Heart left ventricle (tissue), 16 donors: Measurements from ENCODE around the gene ECPAS. TPM values are rescaled to one million over a fixed set of nuclear protein-coding genes. Genes with fewer than 3 reads are reported as not detected.

Source experiments
- ATAC-seq, 4 donors: fragments of 200-7000 bp; cut with Tn5 transposase; one replicate each; pipeline ENCODE4 v1.9.1; 2020 to 2022; ENCODE audit warnings: moderate library complexity in 4 of 4, mild to moderate bottlenecking in 3 of 4, moderate number of reproducible peaks in 1 of 4
- DNase-seq, 5 donors: peaks; one replicate each; pipeline ENCODE4 v3.0.0-alpha.2; 2020
- H3K27ac ChIP-seq, 12 donors: fragments of 200-600 bp; sonication (generic) in 4 of 12; one replicate each; pipeline versions ENCODE4 v1.5.0 to v1.8.0; 2016 to 2022; ENCODE audit warnings: mild to moderate bottlenecking in 2 of 12
- H3K27me3 ChIP-seq, 9 donors: fragments of 200-600 bp; sonication (generic) in 2 of 9; one replicate each; pipeline versions ENCODE4 v1.5.1 to v1.8.0; 2016 to 2022; ENCODE audit warnings: mild to moderate bottlenecking in 3 of 9
- H3K36me3 ChIP-seq, 9 donors: fragments of 200-600 bp; sonication (generic) in 2 of 9; one replicate each; pipeline versions ENCODE4 v1.5.0 to v1.8.0; 2018 to 2022; ENCODE audit warnings: mild to moderate bottlenecking in 2 of 9
- H3K4me1 ChIP-seq, 12 donors: fragments of 200-600 bp; sonication (generic) in 4 of 12; one replicate each; pipeline versions ENCODE4 v1.5.0 to v1.8.0; 2016 to 2022; ENCODE audit warnings: mild to moderate bottlenecking in 3 of 12
- H3K4me3 ChIP-seq, 12 donors: fragments of 200-600 bp; sonication (generic) in 4 of 12; one replicate each; pipeline versions ENCODE4 v1.5.0 to v1.8.0; 2017 to 2022; ENCODE audit warnings: mild to moderate bottlenecking in 9 of 12, moderate library complexity in 4 of 12
- H3K9me3 ChIP-seq, 12 donors: fragments of 200-600 bp; sonication (generic) in 4 of 12; one replicate each; pipeline versions ENCODE4 v1.5.0 to v1.8.0; 2016 to 2022; ENCODE audit warnings: mild to moderate bottlenecking in 1 of 12
- CTCF ChIP-seq, 12 donors: fragments of 200-600 bp; sonication (generic) in 4 of 12; IDR thresholded peaks; one replicate each; pipeline versions ENCODE4 v1.5.0 to v1.8.0; 2018 to 2022; ENCODE audit warnings: antibody characterized with exemption in 12 of 12, mild to moderate bottlenecking in 5 of 12
- POLR2A ChIP-seq, 2 donors: fragments of 450-650 bp; IDR thresholded peaks; one replicate each; pipeline ENCODE4 v1.6.1; 2017; ENCODE audit warnings: antibody characterized with exemption in 2 of 2, mild to moderate bottlenecking in 2 of 2, moderate library complexity in 2 of 2
- WGBS, 4 donors: extraction: QIAGEN DNeasy Blood & Tissue Kit in 2 of 4; methylation state at CpG; one replicate each; pipeline versions ENCODE4 v1.1.5 to v1.1.7; 2013 to 2018; 5-methylcytosine and 5-hydroxymethylcytosine counted together
- intact Hi-C, 10 donors: fragments of 100-400 bp; cut with DNase I; formaldehyde crosslinking; loops; one replicate each; pipeline versions ENCODE4 v1.11.1 to v1.14.2; 2022
- polyA plus RNA-seq, 2 donors: library from polyadenylated mRNA; stranded (reverse); fragments of 200-250 nt; gene quantifications; one replicate each; pipeline ENCODE4 v1.2.3, GENCODE V29; 2013
- total RNA-seq, 9 donors: library from RNA; depleted of rRNA in 2 of 9; stranded (reverse); fragments of >200 nt in 2 of 9; fragmentation: NEBNext Ultra II Directional in 3 of 9; extraction: Animal tissue kit (Norgen Biotek cat#: 25700) in 3 of 9; gene quantifications; one replicate each; pipeline versions ENCODE4 v1.1.0 to v1.2.4, GENCODE V29; 2016 to 2023
- donor health status: ischemic (EF 13 %, LVEDD 7.1; RV severe dilation, severe dysfunction).
- donor health status: healthy with polysubstance abuse.
- donor health status: DM: no; HTN: yes; CAD: no.
- donor health status: DM: no; HTN: no; CAD: no.
- donor health status: ischemic (EF 25% LVEDD 6.9; RV normal size, moderate dysfunction).
- donor health status: ischemic (EF 25% LVEDD 5.7; RV mildly dilated, moderate dysfunction).
- donor health status: healthy.
- donor health status: DM: yes; HTN: yes; CAD: no.
- donor health status: ischemic (EF 35%, LVEDD 5.7; RV mildly dilated, moderate dysfunction).
- donor health status: nonischemic (EF 11% LVEDD 7.7; RV severe dilation, severe dysfunction).
- donor health status: DM: yes; HTN: yes; CAD: no.
- donor health status: PGD.
- donor health status: ischemic (EF 29% LVEDD 5.4; RV normal size, mild dysfunction).
- donor health status: nonischemic (EF 23%, LVEDD 6.1; RV moderate dilation, normal function).

ECPAS gene
- total and polyA plus RNA-seq, 11 donors: 28.9 to 116 (median 102) TPM

GRCh38 chr9:111456529-111456928 lies 27.7 kb downstream of the ECPAS start:
- DNase-seq (no peak), ATAC-seq (peak in 3 of 4 donors; percentile 61 to 79 (median 79))
- intact Hi-C loops: no loop called here
- Histone ChIP-seq H3K36me3 (no peaks in the 10 kb centered on the region), H3K9me3 (peaks cover 0 to 8% (median 3%) of the 10 kb centered on the region in 12 donors), H3K4me3 (no peak overlapping the region), H3K27ac (no peak overlapping the region), H3K27me3 (no peaks in the 10 kb centered on the region), H3K4me1 (peaks cover 4 to 64% (median 40%) of the 10 kb centered on the region in 12 donors)
- WGBS, 4 donors: 42 to 50% (median 45%) methylated on average over 2 of the region's 2 CpGs
- TF ChIP-seq CTCF (IDR thresholded peaks at IDR 0.05) (peak in 1 of 12 donors; percentile 18), POLR2A (IDR thresholded peaks at IDR 0.05) (no peak)

GRCh38 chr9:111455638-111456037 lies 28.5 kb downstream of the ECPAS start:
- H3K36me3 ChIP-seq: peaks cover 0 to 2% (median 0%) of the 10 kb centered on the region in 9 donors
- H3K27ac ChIP-seq: no peak overlapping the region
- H3K27me3 ChIP-seq: no peaks in the 10 kb centered on the region
- no peak for DNase-seq
- H3K4me3 ChIP-seq: no peak overlapping the region
- no peak for ATAC-seq
- 96 to 100% (median 99%) methylated on average over 2 of the region's 2 CpGs for WGBS, 4 donors
- H3K4me1 ChIP-seq: peaks cover 4 to 73% (median 42%) of the 10 kb centered on the region in 12 donors
- no peaks in the 10 kb centered on the region for H3K9me3 ChIP-seq
- intact Hi-C loops: no loop called here
- no peak for TF ChIP-seq POLR2A (IDR thresholded peaks at IDR 0.05)
- no peak for TF ChIP-seq CTCF (IDR thresholded peaks at IDR 0.05)

GRCh38 chr9:111454751-111455150 lies 29.4 kb downstream of the ECPAS start:
- TF ChIP-seq CTCF (IDR thresholded peaks at IDR 0.05) (no peak), POLR2A (IDR thresholded peaks at IDR 0.05) (no peak)
- Histone ChIP-seq H3K27ac (no peak overlapping the region), H3K36me3 (peaks cover 0 to 10% (median 0%) of the 10 kb centered on the region in 9 donors), H3K4me3 (no peak overlapping the region), H3K27me3 (no peaks in the 10 kb centered on the region), H3K4me1 (peaks cover 4 to 82% (median 45%) of the 10 kb centered on the region in 12 donors), H3K9me3 (no peaks in the 10 kb centered on the region)
- DNase-seq (no peak), ATAC-seq (no peak)
- intact Hi-C loops: no loop called here
- 95 to 98% (median 97%) methylated on average over 5 of the region's 5 CpGs for WGBS, 4 donors

- WGBS, 4 donors: 10 to 23% (median 19%) methylated on average over 1 of the region's 1 CpG
- intact Hi-C loops: no loop called here
- DNase-seq (no peak), ATAC-seq (peak in 3 of 4 donors; percentile 28 to 53 (median 39))
- no peak overlapping the region for H3K4me3 ChIP-seq
- peaks cover 0 to 26% (median 3%) of the 10 kb centered on the region in 9 donors for H3K36me3 ChIP-seq
- no peaks in the 10 kb centered on the region for H3K27me3 ChIP-seq
- no peaks in the 10 kb centered on the region for H3K9me3 ChIP-seq
- TF ChIP-seq POLR2A (IDR thresholded peaks at IDR 0.05) (no peak), CTCF (IDR thresholded peaks at IDR 0.05) (no peak)
- H3K4me1 ChIP-seq: peaks cover 0 to 61% (median 23%) of the 10 kb centered on the region in 12 donors
- peak overlapping the region in 1 of 12 donors; percentile 9 for H3K27ac ChIP-seq
Observed at GRCh38 chr9:111451570-111451969, 32.6 kb downstream of the ECPAS start.
